ENCODE results near the gene MOB3A. TPM values are rescaled to one million over a fixed set of nuclear protein-coding genes. Genes with fewer than 3 reads are reported as not detected.
A peak's percentile ranks its signal among the peaks of the same experiment; 100 is the strongest.

MOB3A gene
- total and polyA plus RNA-seq, 9 of the 15 experiments (the other 6 are each of a cell fraction or from before 2014, with no cell fraction given): 1.1 to 24.1 (median 6.0) TPM

GRCh38 chr19:2050349-2050990, 45.7 kb downstream of the MOB3A start (continued):
- TF ChIP-seq HOMEZ (CRISPR knock-in tag; IDR thresholded peaks at IDR 0.05) (no peak), FOS (IDR thresholded peaks at IDR 0.05; ENCODE audit: extremely low read depth, insufficient read length) (no peak), GATAD2B (IDR thresholded peaks at IDR 0.05; ENCODE audit: borderline replicate concordance) (no peak), TBL1XR1 (IDR thresholded peaks at IDR 0.05; ENCODE audit: low read length in 2 of 2) (no peak), MCM3 (IDR thresholded peaks at IDR 0.05) (no peak), TCF7L2 (IDR thresholded peaks at IDR 0.05; ENCODE audit: low read depth, low read length) (no peak), DLX4 (CRISPR knock-in tag; IDR thresholded peaks at IDR 0.05) (no peak), TBP (optimal IDR thresholded peaks at IDR 0.05; ENCODE audit: low read depth, low read length) (no peak), GTF2E2 (tag; IDR thresholded peaks at IDR 0.05) (no peak), COPS2 (conservative IDR thresholded peaks at IDR 0.05) (no peak), MNT (conservative IDR thresholded peaks at IDR 0.05) (peak in 1 of 2 experiments; percentile 32; a peak in 1 of 4 replicates), SIX5 (IDR thresholded peaks at IDR 0.05; ENCODE audit: borderline replicate concordance in 1 of 2, insufficient read depth in 1 of 2, low read depth in 1 of 2, low read length in 2 of 2) (no peak), SAP30 (IDR thresholded peaks at IDR 0.05; ENCODE audit: borderline replicate concordance, insufficient read depth, low read depth, low read length, poor library complexity, severe bottlenecking) (no peak), E2F1 (CRISPR knock-in tag; IDR thresholded peaks at IDR 0.05) (no peak), ERF (CRISPR knock-in tag; IDR thresholded peaks at IDR 0.05) (no peak), MBD2 (IDR thresholded peaks at IDR 0.05; ENCODE audit: borderline replicate concordance, low read depth) (no peak), ZC3H4 (CRISPR knock-in tag; IDR thresholded peaks at IDR 0.05; ENCODE audit: borderline replicate concordance) (peak; percentile 88; the same call in 1 of the 2 replicates), ARNT (IDR thresholded peaks at IDR 0.05) (no peak)
- TF ChIP-seq, protein P1, sequence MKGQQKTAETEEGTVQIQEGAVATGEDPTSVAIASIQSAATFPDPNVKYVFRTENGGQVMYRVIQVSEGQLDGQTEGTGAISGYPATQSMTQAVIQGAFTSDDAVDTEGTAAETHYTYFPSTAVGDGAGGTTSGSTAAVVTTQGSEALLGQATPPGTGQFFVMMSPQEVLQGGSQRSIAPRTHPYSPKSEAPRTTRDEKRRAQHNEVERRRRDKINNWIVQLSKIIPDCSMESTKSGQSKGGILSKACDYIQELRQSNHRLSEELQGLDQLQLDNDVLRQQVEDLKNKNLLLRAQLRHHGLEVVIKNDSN (CRISPR knock-in tag; IDR thresholded peaks at IDR 0.05): no peak
- TF ChIP-seq, protein P2, sequence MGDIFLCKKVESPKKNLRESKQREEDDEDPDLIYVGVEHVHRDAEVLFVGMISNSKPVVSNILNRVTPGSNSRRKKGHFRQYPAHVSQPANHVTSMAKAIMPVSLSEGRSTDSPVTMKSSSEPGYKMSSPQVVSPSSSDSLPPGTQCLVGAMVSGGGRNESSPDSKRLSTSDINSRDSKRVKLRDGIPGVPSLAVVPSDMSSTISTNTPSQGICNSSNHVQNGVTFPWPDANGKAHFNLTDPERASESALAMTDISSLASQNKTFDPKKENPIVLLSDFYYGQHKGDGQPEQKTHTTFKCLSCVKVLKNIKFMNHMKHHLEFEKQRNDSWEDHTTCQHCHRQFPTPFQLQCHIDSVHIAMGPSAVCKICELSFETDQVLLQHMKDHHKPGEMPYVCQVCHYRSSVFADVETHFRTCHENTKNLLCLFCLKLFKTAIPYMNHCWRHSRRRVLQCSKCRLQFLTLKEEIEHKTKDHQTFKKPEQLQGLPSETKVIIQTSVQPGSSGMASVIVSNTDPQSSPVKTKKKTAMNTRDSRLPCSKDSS (IDR thresholded peaks at IDR 0.05; ENCODE audit: low read depth, partially characterized antibody): no peak

Data from K562 (cell line).